Right ventricle myocardium superior (tissue), 1 donor: ENCODE results near the gene PTPN1. TPM values are rescaled to one million over a fixed set of nuclear protein-coding genes. Genes with fewer than 3 reads are reported as not detected.
A peak's percentile ranks its signal among the peaks of the same experiment; 100 is the strongest.

Experiments used
- ATAC-seq: fragments of 200-7000 bp; cut with Tn5 transposase; one replicate; pipeline ENCODE4 v1.9.1; 2020; ENCODE audit warnings: mild to moderate bottlenecking; ENCODE audit not compliant: poor library complexity
- DNase-seq: peaks from one replicate; pipeline ENCODE4 v3.0.0-alpha.2; 2020
- intact Hi-C: fragments of 100-400 bp; cut with DNase I; formaldehyde crosslinking; loops from one replicate; pipeline ENCODE4 v1.11.2; 2022
- total RNA-seq: library from RNA; stranded (reverse); fragmentation: NEBNext Ultra II Directional; extraction: Animal tissue kit (Norgen Biotek cat#: 25700); gene quantifications from one replicate; pipeline ENCODE4 v1.2.1, GENCODE V29; 2021
- donor health status: DM: no; HTN: yes; CAD: no; lungs with severe emphysema.

The PTPN1 gene
- total RNA-seq, 1 donor from 2014 or later = 20.1 TPM

DNA sequence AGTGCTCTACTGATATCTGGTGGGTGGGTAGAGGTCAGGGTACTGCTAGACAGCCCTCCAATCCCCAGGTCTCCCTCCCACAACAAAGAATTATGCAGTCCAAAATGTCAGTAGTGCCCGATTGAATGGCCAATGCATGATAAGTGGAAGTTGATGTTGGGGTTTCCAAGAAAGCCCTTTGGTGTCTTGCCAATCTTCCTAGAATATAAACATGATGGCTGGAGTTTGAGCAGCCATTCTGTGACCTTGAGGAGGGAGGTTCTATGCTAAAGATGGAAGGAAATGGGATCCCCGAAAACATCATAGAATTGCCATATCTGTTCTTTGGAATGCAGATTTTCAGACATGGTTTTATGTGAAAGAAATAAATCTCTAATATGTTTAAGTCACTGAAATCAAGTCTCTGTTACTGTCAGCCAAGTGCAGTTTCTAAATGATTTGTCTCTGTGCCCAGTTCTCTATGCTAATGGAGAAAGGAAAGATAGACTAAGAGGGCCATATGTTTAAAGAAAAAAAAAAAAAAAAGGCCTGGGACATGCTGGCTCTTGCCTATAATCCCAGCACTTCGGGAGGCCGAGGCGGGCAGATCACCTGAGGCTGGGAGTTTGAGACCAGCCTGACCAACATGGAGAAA lies 32.8 kb upstream of the PTPN1 start:
- intact Hi-C loops = loop anchor here (5.0 kb wide), 1 partner anchor 100 kb away; no protein-coding TSS in a partner anchor
- DNase-seq (no peak), ATAC-seq (no peak)

DNA sequence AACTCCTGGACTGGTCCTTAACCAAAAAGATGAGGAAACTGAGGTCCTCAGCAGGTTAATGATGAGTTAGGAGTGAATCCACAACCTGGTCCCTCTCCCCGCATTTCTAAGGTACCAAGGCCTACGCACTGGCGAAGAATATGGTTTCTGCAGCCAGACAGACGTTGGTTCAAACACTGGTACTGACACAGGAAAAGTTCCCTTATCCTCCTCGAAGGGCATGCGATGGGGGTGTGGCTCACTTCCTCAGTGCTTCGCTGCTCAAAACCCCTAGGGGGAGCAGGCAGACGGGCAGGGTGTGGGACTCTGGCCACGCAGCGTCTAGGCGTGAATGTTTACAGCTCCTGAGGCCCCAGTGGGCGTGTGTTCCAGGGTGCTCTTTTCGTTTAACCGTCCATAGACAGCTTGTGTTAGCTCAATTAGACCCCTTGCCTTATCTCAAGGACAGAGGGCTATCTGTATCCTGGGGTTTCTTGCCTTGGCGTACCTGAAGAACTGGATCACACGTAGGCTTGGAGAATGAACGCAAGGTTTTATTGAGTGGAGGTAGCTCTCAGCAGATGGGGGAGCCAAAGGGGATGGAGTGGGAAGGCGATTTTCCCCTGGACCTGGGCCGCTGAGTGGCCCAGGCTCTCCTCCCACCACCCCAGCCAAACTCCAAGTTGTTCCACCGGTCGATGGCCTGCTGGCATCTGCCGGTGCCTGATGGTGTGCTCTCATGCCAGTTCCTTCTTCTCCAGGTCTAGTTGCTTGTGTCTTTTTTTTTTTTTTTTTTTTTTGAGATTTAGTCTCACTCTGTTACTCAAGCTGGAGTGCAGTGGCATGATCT lies 31.8 kb upstream of the PTPN1 start:
- intact Hi-C loops = loop anchor here (5.0 kb wide), 1 partner anchor 99 kb away; no protein-coding TSS in a partner anchor
- DNase-seq (peak; percentile 77), ATAC-seq (peak; percentile 71)

DNA sequence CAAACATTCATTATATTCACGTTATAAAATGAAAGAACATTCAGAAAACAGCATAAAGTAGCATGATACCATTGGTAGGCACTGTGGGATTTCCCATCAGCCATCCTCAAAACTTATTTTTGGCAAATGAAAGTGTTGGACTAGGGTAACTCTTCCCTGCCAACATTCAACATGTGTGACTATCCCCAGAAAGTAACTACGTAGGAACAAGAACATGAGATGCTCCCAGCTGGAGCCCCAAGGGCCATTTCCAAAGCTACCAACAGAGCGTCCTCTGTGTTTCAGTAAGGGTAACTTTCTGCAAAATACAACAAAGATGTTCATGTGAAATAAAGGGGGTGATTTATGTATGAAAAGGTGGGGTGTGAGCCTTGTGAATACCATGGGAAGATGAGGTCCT lies 28.4 kb upstream of the PTPN1 start:
- DNase-seq (no peak), ATAC-seq (no peak)
- intact Hi-C loops = no loop called here

DNA sequence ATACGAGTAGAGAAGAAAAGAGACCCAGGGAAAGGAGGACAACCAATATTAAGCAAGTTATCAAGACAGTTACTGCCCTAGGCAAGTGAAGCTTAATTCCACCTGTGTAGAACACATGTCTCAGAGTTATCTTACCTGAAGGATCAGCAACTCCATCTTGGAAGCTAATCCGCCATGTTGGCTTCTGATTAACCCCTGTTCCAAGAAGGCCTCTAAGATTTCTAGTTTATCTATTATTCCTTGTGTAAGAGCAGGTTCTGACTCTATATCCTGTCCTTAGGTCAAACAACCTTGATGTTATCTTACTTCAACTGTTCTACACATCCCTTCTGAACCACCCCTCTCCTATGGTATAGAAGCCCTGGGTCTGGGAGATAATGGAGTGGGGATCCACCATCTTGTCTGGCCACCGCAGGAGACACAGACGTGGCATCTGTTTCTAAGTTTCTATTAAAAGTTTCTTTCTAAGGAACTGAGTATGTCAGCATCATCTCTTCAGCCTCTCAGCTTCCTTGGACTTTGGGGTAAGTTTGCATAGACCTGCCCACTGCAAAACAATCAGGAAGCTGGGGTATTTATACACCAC lies 27.7 kb upstream of the PTPN1 start:
- intact Hi-C loops = no loop called here
- ATAC-seq (no peak), DNase-seq (no peak)

DNA sequence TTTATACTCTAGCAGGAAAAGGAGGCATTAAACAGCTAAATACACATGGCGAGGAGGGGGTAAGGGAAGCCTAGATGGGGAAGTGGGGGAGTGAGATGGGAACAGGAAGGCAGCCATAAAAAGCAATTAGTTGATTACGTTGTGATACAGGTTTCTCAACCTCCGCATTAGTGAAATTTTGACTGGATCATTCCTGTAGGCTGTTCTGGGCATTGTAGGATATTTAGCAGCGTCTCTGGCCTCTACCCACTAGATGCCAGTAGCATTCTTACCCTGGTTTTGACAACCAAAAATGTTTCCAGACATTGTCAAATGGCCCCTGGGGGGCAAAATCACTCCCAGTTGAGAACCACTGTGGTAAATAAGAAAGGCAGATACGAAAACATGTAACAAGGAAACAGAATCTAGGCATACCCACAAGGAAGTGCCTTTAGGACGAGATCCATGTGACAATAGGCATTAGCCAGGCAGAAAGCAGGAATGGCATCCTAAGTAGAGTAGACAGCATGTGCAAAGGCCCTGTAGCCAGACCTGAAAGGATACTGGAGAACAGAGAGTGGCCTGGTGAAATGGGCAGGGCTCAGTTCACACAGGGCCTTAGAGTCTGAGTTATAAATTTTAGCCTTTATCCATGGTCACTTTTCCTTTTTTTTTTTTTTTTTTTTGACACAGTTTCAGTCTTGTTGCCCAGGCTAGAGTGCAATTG lies 25.8 kb upstream of the PTPN1 start:
- no peak for DNase-seq
- intact Hi-C loops = no loop called here
- ATAC-seq = no peak

DNA sequence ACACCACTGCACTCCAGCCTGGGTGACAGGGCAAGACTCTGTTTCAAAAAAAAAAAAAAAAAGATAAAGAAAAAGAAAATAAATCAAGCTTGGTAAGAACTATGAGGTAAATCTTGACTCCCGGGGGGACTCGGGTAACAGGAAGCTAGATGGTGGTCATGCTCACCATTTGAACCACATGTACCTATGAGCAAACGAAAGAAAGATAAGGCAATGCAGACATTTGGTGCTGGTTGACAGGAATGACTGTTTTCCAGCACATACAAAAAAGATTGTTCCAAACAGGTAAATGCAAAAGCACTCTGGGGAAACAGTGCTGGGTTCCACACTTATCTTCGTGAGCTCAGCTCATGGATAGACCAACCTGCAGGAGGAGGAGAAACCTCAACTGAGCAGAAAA lies 22.8 kb upstream of the PTPN1 start:
- intact Hi-C loops = no loop called here
- ATAC-seq = no peak
- DNase-seq = no peak

DNA sequence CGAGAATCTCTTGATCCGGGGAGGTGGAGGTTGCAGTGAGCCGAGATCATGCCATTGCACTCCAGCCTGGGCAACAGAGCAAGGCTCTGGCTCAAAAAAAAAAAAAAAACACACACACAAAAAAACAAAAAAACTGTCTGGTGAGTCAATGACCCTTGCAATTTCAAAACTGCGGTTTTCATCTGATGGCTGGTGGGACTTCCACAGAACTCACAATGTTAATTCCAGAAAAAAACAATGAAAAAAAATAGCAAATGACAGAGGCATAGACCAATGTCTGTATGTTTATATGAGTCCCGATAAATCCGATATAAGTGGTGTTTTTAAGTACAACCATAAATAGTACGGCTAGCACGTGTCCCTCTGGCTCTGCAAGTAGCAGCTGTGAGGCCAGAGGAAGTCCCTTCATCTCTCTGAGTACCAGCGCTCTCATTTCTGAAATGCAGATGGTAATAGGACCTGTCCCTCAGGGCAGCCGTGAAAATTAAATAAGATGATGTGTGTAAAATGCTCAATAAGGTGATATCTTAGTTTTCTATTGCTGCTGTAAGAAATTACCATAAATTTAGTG lies 21.9 kb upstream of the PTPN1 start:
- intact Hi-C loops = no loop called here
- ATAC-seq (no peak), DNase-seq (no peak)

DNA sequence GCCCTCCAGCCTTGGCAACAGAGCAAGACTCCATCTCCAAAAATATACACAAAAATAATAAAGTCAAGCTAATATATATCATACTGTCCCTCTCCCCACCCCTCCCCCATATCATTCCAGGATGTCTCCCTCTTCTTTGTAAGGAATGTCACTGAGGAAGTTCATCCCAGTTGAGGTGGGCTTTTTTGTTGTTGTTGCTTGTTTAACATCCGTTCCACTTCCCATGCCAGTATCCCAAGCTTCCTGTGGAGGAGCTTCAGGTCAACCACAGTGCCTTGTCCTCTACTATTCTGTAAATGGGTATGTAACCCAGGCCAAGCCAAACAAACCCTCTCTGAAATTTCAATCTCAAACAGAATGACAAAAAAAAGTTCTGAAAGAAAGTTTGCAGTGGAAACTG lies 19.0 kb upstream of the PTPN1 start:
- no peak for DNase-seq
- intact Hi-C loops = no loop called here
- no peak for ATAC-seq

DNA sequence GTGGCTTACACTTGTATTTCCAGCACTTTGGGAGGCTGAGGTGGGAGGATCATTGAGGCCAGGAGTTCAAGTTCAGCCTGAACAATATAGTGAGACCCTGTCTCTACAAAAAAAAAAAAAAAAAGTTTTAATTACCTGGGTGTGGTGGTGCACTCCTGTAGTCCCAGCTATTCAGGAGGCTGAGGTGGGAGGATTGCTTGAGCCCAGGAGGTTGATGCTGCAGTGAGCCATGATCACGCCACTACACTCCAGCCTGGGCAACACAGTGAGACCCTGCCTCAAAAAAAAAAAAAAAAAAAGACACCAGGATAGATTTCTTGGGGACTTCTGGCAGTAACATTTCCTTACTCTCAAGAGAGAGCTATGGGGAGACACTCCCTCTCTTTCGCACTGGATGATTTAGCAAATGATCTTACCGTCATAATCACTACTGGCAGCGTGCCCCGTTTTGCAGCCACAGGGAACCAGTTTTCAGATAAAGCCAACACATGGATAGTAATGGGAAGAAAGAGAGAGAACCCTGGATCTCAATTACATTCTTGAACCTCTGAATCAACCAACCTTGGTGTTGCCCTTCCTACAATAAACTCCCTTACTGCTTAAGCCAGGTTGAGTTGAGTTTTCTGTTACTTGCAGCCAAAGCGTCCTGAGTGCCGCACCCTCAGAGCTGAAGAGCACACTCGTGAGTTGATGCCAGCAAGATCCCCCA lies 18.1 kb upstream of the PTPN1 start:
- intact Hi-C loops = no loop called here
- no peak for ATAC-seq
- no peak for DNase-seq

DNA sequence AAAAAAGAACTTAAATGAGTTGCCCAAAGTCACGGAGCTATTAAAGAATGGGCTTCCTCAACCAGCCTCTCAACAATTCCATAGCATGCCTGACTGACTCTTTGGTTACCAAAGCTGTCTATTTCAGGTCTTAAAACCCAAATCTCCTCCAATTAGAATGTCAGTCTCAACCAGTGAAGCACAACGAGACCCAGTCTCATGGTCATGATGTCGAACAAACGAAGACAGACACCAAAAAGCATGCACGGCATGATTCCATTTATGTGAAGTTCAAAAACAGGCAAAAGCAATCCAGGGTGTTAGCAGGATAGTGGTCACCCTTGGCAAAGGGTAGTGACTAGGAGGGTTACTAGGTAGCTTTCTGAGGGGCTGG lies 16.3 kb upstream of the PTPN1 start:
- no peak for ATAC-seq
- no peak for DNase-seq
- intact Hi-C loops = no loop called here

DNA sequence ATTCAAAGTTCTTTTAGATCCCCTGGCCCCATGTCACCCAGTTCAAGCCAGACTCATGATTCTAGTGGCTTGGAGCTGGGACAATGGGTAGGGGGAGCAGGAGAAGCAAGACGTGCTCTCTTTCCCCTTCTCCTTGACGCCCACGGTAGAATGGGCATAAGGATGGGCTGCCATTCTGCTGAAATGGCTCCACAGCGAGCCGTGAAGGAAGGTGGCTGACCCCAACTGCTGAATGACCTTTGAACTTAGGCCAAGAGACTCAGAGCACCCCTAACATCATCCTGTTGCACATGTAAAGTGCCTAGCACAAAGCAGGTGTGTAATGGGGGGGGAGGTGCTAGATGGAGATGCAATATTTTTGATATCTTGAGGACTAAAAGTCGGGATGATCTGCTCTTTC lies 15.8 kb upstream of the PTPN1 start:
- intact Hi-C loops = no loop called here
- no peak for ATAC-seq
- DNase-seq = no peak

DNA sequence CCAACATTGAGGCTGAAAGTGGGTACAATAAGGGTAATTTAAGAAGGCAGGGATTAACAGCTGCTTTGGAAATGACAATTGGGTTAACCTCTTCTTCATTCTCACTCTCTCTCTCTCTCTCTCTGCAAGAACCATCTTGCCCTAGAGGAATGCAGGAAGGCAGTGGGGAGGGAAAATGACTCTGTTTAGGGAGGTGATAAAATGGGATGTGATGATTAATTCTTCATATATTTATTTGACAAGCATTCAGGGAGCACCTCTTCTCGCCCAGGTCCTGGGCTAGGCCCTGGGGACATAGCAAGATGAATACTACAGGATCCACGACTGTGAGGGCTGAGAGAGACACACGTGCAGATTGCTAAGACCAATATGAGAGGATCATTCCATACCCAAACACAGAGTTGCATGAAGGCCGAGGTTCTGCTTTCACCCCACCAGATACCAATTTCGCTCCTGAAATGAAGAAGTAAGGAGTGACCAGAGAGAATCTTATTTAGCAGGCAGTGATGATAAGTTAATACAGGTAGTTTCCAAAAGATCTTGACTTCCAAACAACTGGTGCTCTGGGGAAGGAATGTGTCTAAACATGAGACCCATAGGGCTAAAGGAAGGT lies 13.3 kb upstream of the PTPN1 start:
- intact Hi-C loops = no loop called here
- ATAC-seq (no peak), DNase-seq (no peak)

DNA sequence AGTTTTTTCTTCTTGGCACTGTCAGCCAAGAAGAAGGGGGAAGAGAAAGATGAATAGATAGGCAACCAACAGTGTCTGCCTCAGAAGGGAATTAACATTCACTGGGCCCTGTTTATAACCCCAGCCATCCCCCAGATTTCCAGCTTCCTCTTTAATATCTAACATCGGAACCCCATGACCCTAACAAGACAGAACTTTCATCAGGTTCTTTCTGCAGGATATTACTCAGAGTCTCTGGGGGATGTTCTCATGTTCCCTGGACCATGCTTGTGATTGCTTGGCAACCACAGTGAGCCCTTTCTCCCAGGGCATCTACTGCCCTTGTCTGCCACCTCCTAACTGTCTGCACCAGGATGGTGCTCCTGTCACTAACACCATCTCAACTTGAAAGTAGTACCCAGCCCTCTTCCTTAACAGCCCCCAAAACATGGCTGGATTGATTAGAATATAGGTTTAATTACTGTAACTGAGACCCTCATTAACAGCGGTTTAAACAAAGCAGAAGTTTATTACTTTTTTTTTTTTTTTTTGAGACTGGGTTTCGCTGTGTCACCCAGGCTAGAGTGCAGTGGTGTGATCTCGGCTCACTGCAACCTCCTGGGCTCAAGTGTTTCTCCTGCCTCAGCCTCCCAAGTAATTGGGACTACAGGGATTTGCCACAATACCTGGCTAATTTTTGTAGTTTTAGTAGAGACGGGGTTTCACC lies 12.0 kb upstream of the PTPN1 start:
- intact Hi-C loops = no loop called here
- DNase-seq (no peak), ATAC-seq (no peak)

DNA sequence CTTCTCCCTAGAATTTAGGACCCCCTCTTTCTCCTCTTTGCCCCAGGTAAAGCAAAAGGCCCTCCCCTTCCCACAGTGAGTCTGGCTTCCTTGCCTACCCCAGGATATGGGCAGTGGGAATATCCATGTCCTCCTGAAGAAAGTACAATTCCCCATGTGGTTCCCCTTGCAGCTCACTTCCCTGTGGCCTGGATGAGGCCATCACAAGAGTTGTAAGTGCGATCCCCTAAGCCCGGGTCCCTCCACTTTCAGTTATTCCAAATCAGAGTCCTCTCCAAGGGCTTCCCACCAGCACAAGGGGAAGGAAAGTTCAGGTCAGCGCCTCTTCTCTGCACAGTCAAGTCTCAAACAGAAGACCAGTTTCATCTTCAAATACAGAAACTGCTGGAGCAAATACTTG lies 10.2 kb upstream of the PTPN1 start:
- DNase-seq (no peak), ATAC-seq (no peak)
- intact Hi-C loops = no loop called here

DNA sequence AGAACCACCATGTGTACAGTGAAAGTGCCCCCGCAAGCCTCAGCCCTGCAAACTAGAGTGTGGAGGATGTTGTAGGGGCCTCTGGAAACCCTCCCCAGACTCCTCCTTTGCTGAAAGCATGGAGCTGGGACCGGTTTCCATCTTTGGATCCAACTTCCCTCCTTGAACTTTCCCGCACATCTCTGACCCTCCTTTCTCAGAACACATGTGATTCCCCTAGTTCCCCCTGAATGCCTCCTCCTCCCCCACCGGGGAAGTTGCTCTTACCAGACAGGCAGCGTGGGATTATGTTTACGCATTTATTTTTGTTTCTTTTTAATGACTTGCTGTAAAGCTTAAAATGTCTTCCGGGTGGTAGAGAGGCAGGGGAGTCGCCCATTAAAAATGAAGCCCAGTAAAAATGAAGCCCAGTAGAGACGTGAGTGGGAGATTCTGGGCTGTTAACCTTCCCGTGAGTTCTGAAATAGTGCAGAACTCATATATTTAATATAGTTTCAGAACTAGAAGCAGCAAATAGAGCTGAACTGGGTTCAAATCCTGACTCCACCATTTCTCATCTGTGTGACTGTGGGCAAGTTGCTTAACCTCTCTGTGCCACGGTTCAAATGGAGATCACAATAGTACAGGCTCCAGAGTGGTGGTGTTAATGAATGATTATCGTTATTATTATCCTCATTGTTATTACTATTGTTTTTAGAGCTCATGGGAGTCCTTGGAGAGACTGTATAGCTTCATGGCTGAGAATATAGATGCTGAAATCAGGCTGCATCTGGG lies 8.0 kb upstream of the PTPN1 start:
- intact Hi-C loops = no loop called here
- ATAC-seq (no peak), DNase-seq (no peak)

DNA sequence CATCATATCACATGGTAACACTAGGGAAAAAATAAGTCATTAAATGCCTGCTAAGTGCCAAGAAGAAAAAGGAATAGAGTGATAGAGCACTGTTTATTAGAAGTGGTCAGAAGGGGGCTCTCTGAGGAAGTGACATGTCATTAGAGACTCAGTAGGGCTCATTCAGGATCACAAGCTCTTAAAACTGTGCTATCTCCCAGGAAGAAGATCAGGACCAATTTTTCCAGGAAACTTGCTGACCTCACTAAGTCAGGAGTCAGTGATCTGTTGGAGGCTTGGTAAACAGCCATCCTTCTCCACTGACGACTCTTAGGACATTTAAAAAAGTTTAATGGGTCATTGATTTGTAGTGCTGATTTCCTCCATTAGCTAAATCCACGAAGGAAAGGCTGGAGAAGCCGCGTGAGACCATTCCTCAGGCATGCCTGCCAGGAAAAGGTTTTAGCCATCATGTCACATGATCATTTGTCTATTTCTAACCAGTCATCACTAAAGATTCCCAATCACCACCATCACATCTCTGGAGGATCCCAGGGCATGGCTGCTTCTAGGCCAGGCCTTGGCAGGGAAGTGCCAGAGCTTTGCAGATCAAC lies 5.9 kb upstream of the PTPN1 start:
- ATAC-seq (peak; percentile 42), DNase-seq (no peak)
- intact Hi-C loops = no loop called here

DNA sequence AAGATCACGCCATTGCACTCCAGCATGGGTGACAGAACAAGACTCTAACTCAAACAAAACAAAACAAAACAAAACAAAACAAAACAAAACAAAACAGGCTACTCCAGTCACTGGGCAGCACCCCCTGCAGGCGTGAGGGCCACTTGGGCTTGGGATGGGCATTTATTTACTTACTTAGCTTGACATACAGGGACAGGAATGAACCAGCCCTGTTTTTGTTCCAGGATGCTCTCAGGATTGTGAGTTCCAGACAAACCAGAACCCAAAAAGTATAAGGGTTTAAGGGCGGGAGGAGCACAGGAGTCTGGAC lies 4.0 kb upstream of the PTPN1 start:
- intact Hi-C loops = no loop called here
- ATAC-seq = no peak
- DNase-seq = no peak
